SK-N-SH (cell line): ENCODE data around the gene KIF16B. TPM values are rescaled to one million over a fixed set of nuclear protein-coding genes. Genes with fewer than 3 reads are reported as not detected.
"Not testable (repeated sequence)": the region's sequence is repeated elsewhere in the genome, so short reads cannot be mapped to it uniquely, and the experiment has no call there.

ENCODE experiments used
- CTCF ChIA-PET: fragments of 300-600, 350-600 bp; formaldehyde crosslinking; extraction: SDS; loops from one replicate; lab custom pipeline; 2021; lab: Yijun Ruan, JAX
- POLR2A ChIA-PET: fragments of 350-600 bp; sonication (Branson Sonifier 250); formaldehyde crosslinking; extraction: SDS; loops from one replicate; lab custom pipeline; 2020; ENCODE audit warnings: antibody characterized with exemption, inconsistent platforms; lab: Yijun Ruan, JAX
- DNase-seq: peaks from one replicate; pipeline ENCODE4 v3.0.0; 2012
- H2AFZ ChIP-seq: fragments of 200-600 bp; sonication (generic); 2 replicates; pipeline ENCODE4 v1.8.1; 2016; ENCODE audit warnings: antibody characterized with exemption, mild to moderate bottlenecking, low read depth
- H3F3A ChIP-seq: fragments of 200-600 bp; sonication (generic); replicated peaks from 2 replicates; pipeline ENCODE3; 2016; ENCODE audit warnings: antibody characterized with exemption, mild to moderate bottlenecking; ENCODE audit not compliant: insufficient read depth
- H3K27ac ChIP-seq, 2 experiments: fragments of 200-500 bp in 1 of 2; fragments of 200-600 bp in 1 of 2; sonication (Bioruptor generic) in 1 of 2; sonication (generic), shearing (Covaris generic) in 1 of 2; 2 replicates each; pipeline versions ENCODE4 v1.5.1 to v1.6.1; 2014 to 2016; ENCODE audit warnings: low read depth in 2 of 2, inconsistent platforms in 1 of 2, low read length in 1 of 2, mild to moderate bottlenecking in 1 of 2, mixed read lengths in 1 of 2
- H3K27me3 ChIP-seq: fragments of 200-600 bp; sonication (generic), shearing (Covaris generic); 2 replicates; pipeline ENCODE4 v1.6.1; 2016; ENCODE audit warnings: mixed run types; ENCODE audit not compliant: insufficient read depth
- H3K36me3 ChIP-seq, 2 experiments: fragments of 200-500 bp in 1 of 2; fragments of 200-600 bp in 1 of 2; sonication (Bioruptor generic) in 1 of 2; sonication (generic) in 1 of 2; replicated peaks in 1 of 2; 2 replicates each; pipeline versions ENCODE3 to v1.5.1; 2014 to 2016; ENCODE audit warnings: low read length in 1 of 2, mild to moderate bottlenecking in 1 of 2; ENCODE audit not compliant: insufficient read depth in 2 of 2, control insufficient read depth in 1 of 2
- H3K4me1 ChIP-seq, 2 experiments: fragments of 200-500 bp in 1 of 2; fragments of 200-600 bp in 1 of 2; sonication (Bioruptor generic) in 1 of 2; sonication (generic), shearing (Covaris generic) in 1 of 2; 2 replicates each; pipeline versions ENCODE4 v1.5.1 to v1.6.1; 2014 to 2016; ENCODE audit warnings: low read depth in 1 of 2, low read length in 1 of 2, mixed run types in 1 of 2; ENCODE audit not compliant: insufficient read depth in 2 of 2, control insufficient read depth in 1 of 2
- H3K4me2 ChIP-seq: fragments of 200-600 bp; sonication (generic), shearing (Covaris generic); 2 replicates; pipeline ENCODE4 v1.6.1; 2017; ENCODE audit warnings: mixed run types
- H3K4me3 ChIP-seq, 2 experiments: fragments of 200-500 bp in 1 of 2; fragments of 200-600 bp in 1 of 2; sonication (Bioruptor generic) in 1 of 2; sonication (generic), shearing (Covaris generic) in 1 of 2; 2 replicates each; pipeline versions ENCODE4 v1.5.1 to v1.8.1; 2014 to 2016; ENCODE audit warnings: low read depth in 2 of 2, inconsistent platforms in 1 of 2, low read length in 1 of 2, mild to moderate bottlenecking in 1 of 2, mixed read lengths in 1 of 2, moderate library complexity in 1 of 2
- H3K79me2 ChIP-seq: fragments of 200-600 bp; sonication (generic); 2 replicates; pipeline ENCODE4 v1.8.1; 2017; ENCODE audit warnings: mild to moderate bottlenecking; ENCODE audit not compliant: insufficient read depth
- H3K9ac ChIP-seq: fragments of 200-600 bp; sonication (generic); 2 replicates; pipeline ENCODE4 v1.6.1; 2017; ENCODE audit warnings: mixed run types
- H3K9me2 ChIP-seq: fragments of 200-600 bp; sonication (generic); 2 replicates; pipeline ENCODE4 v1.6.1; 2017; ENCODE audit warnings: mixed run types
- H3K9me3 ChIP-seq: fragments of 200-600 bp; sonication (generic); 2 replicates; pipeline ENCODE4 v1.6.1; 2017; ENCODE audit warnings: mixed run types, mild to moderate bottlenecking, moderate library complexity
- H4K20me1 ChIP-seq: fragments of 200-600 bp; sonication (generic); 2 replicates; pipeline ENCODE4 v1.6.1; 2017; ENCODE audit warnings: mild to moderate bottlenecking, mixed run types; ENCODE audit not compliant: insufficient read depth
- EP300 ChIP-seq, 2 experiments: IDR thresholded peaks; 2 replicates each; pipeline versions ENCODE4 v1.4.0 to v1.6.1; 2012; ENCODE audit warnings: borderline replicate concordance in 1 of 2, low read depth in 1 of 2, low read length in 1 of 2
- FOSL2 ChIP-seq: IDR thresholded peaks from 2 replicates; pipeline ENCODE4 v1.4.0; 2012; ENCODE audit warnings: low read depth, mild to moderate bottlenecking, moderate library complexity, borderline replicate concordance
- GABPA ChIP-seq: IDR thresholded peaks from 2 replicates; pipeline ENCODE4 v1.4.0; 2012; ENCODE audit warnings: low read depth, mild to moderate bottlenecking
- IRF3 ChIP-seq: fragments of 150-350 bp; IDR thresholded peaks from 2 replicates; pipeline ENCODE4 v1.6.1; 2016; ENCODE audit warnings: mild to moderate bottlenecking, low read depth, low read length
- JUND ChIP-seq: IDR thresholded peaks from 2 replicates; pipeline ENCODE4 v1.4.0; 2012
- MEF2A ChIP-seq: IDR thresholded peaks from 2 replicates; pipeline ENCODE4 v1.4.0; 2012; ENCODE audit warnings: low read depth, borderline replicate concordance
- MXI1 ChIP-seq: IDR thresholded peaks from 2 replicates; pipeline ENCODE4 v1.6.1; 2012; ENCODE audit warnings: mild to moderate bottlenecking, low read depth, low read length, improper control_type of control experiment
- NRF1 ChIP-seq: IDR thresholded peaks from 2 replicates; pipeline ENCODE4 v1.6.1; 2012; ENCODE audit warnings: low read depth, mild to moderate bottlenecking, low read length
- RAD21 ChIP-seq: IDR thresholded peaks from 2 replicates; pipeline ENCODE4 v1.6.1; 2012; ENCODE audit warnings: mild to moderate bottlenecking, low read length
- RCOR1 ChIP-seq: fragments of 150-350 bp; IDR thresholded peaks from 2 replicates; pipeline ENCODE4 v1.6.1; 2017; ENCODE audit warnings: antibody characterized with exemption, low read length
- REST ChIP-seq: IDR thresholded peaks from 2 replicates; pipeline ENCODE4 v1.6.1; 2012; ENCODE audit warnings: mild to moderate bottlenecking, low read depth, low read length, moderate library complexity
- RFX5 ChIP-seq: IDR thresholded peaks from 2 replicates; pipeline ENCODE4 v1.6.1; 2012; ENCODE audit warnings: mild to moderate bottlenecking, improper control_type of control experiment, low read length
- SIN3A ChIP-seq: IDR thresholded peaks from 2 replicates; pipeline ENCODE4 v1.6.1; 2012; ENCODE audit warnings: low read depth, mild to moderate bottlenecking, low read length, moderate library complexity, borderline replicate concordance
- SMC3 ChIP-seq: IDR thresholded peaks from 2 replicates; pipeline ENCODE4 v1.6.1; 2012; ENCODE audit warnings: low read depth, low read length, improper control_type of control experiment
- TAF1 ChIP-seq: IDR thresholded peaks from 2 replicates; pipeline ENCODE4 v1.6.1; 2012; ENCODE audit warnings: low read depth, mild to moderate bottlenecking, low read length, moderate library complexity, borderline replicate concordance
- TCF12 ChIP-seq: IDR thresholded peaks from 2 replicates; pipeline ENCODE4 v1.4.0; 2012
- WGBS: methylation state at CpG from one replicate; pipeline ENCODE4 v1.1.6; 2017; ENCODE audit warnings: low lambda C conversion rate; 5-methylcytosine and 5-hydroxymethylcytosine counted together
- polyA plus RNA-seq, 3 experiments: library from polyadenylated mRNA; depleted of rRNA; stranded (reverse); fragments of >200 nt; gene quantifications; 2 replicates each; pipeline ENCODE4 v1.2.3, GENCODE V29; 2012
- TF ChIP-seq, protein P1 (sequence below): IDR thresholded peaks from 2 replicates; pipeline ENCODE4 v1.4.0; 2012; ENCODE audit warnings: low read depth
- TF ChIP-seq, protein P2 (sequence below): IDR thresholded peaks from 2 replicates; pipeline ENCODE4 v1.4.0; 2012; ENCODE audit warnings: low read depth, borderline replicate concordance

KIF16B gene
- polyA plus RNA-seq, 1 of the 3 experiments (the other 2 are of a cell fraction): 3.3 TPM

GRCh38 chr20:16596991-16597390, 23.7 kb upstream of the KIF16B start:
- no peaks in the 10 kb centered on the region for H3K9me3 ChIP-seq
- no peak for DNase-seq
- H3K36me3 ChIP-seq: no peaks in the 10 kb centered on the region
- no peaks in the 10 kb centered on the region for H4K20me1 ChIP-seq
- WGBS: 56% methylated on average over 5 of the region's 5 CpGs
- no peak overlapping the region for H3K4me3 ChIP-seq
- no peak overlapping the region for H3K9ac ChIP-seq
- H3F3A ChIP-seq: no peaks in the 10 kb centered on the region
- no peak overlapping the region for H3K4me2 ChIP-seq
- no peak overlapping the region for H3K27ac ChIP-seq
- H3K27me3 ChIP-seq: no peaks in the 10 kb centered on the region; the same call in 1 of the 2 replicates
- no peak overlapping the region for H2AFZ ChIP-seq
- no peaks in the 10 kb centered on the region for H3K79me2 ChIP-seq
- CTCF ChIA-PET: no interaction called here
- POLR2A ChIA-PET: interaction anchor here (0.7 kb wide), 1 partner anchor 251 kb away, joined by 3 read pairs; no protein-coding TSS in a partner anchor
- H3K4me1 ChIP-seq: no peaks in the 10 kb centered on the region; a peak in 1 of 4 replicates
- H3K9me2 ChIP-seq: no peaks in the 10 kb centered on the region
- TF ChIP-seq GABPA: no peak
- no peak for TF ChIP-seq MEF2A
- TF ChIP-seq, protein P1, sequence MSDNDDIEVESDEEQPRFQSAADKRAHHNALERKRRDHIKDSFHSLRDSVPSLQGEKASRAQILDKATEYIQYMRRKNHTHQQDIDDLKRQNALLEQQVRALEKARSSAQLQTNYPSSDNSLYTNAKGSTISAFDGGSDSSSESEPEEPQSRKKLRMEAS: no peak
- TF ChIP-seq RCOR1: no peak
- TF ChIP-seq RAD21: no peak
- no peak for TF ChIP-seq REST
- no peak for TF ChIP-seq IRF3
- no peak for TF ChIP-seq TCF12
- TF ChIP-seq RFX5: no peak
- TF ChIP-seq, protein P2, sequence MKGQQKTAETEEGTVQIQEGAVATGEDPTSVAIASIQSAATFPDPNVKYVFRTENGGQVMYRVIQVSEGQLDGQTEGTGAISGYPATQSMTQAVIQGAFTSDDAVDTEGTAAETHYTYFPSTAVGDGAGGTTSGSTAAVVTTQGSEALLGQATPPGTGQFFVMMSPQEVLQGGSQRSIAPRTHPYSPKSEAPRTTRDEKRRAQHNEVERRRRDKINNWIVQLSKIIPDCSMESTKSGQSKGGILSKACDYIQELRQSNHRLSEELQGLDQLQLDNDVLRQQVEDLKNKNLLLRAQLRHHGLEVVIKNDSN: no peak
- no peak for TF ChIP-seq JUND
- TF ChIP-seq TAF1: no peak
- TF ChIP-seq MXI1: no peak
- TF ChIP-seq FOSL2: no peak
- TF ChIP-seq SMC3: no peak
- no peak for TF ChIP-seq SIN3A
- TF ChIP-seq NRF1: no peak
- TF ChIP-seq EP300 (IDR thresholded peaks at IDR 0.05; ENCODE audit: borderline replicate concordance in 1 of 2, low read depth in 1 of 2, low read length in 1 of 2): no peak

DNA sequence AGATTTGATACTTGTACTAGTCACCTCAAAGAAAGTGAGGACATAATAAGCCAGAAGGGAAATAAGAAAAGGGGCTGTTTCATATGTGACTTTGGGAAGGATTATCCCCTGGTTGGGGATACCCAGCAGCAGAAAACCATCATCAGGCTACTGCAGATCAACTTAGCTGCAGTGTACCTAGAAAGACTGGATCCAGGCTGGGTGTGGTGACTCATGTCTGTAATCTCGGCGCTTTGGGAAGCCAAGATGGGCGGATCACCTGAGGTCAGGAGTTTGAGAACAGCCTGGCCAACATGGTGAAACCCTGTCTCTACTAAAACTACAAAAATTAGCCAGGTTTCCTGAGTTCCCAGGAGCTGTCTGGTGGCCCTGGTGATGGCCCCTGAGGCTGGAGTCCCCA, 23.2 kb upstream of the KIF16B start:
- 50% methylated on average over 3 of the region's 3 CpGs for WGBS
- H3F3A ChIP-seq, H2AFZ ChIP-seq, H3K36me3 ChIP-seq, H3K9ac ChIP-seq, H3K4me2 ChIP-seq, H4K20me1 ChIP-seq, H3K27me3 ChIP-seq, CTCF ChIA-PET, H3K4me3 ChIP-seq, H3K9me2 ChIP-seq, H3K9me3 ChIP-seq, DNase-seq, H3K27ac ChIP-seq, H3K79me2 ChIP-seq, H3K4me1 ChIP-seq: not testable (repeated sequence)
- POLR2A ChIA-PET: interaction anchor here (0.7 kb wide), 1 partner anchor 250 kb away, joined by 3 read pairs; no protein-coding TSS in a partner anchor
